Measurements from ENCODE around the gene HOXB4. TPM values are rescaled to one million over a fixed set of nuclear protein-coding genes. Genes with fewer than 3 reads are reported as not detected.

The HOXB4 gene
- polyA plus RNA-seq, 1 donor: 1.0 TPM

- DNase-seq: no peak
These were observed 19.9 kb downstream of the HOXB4 start for GRCh38 chr17:48558057-48558830.

DNA sequence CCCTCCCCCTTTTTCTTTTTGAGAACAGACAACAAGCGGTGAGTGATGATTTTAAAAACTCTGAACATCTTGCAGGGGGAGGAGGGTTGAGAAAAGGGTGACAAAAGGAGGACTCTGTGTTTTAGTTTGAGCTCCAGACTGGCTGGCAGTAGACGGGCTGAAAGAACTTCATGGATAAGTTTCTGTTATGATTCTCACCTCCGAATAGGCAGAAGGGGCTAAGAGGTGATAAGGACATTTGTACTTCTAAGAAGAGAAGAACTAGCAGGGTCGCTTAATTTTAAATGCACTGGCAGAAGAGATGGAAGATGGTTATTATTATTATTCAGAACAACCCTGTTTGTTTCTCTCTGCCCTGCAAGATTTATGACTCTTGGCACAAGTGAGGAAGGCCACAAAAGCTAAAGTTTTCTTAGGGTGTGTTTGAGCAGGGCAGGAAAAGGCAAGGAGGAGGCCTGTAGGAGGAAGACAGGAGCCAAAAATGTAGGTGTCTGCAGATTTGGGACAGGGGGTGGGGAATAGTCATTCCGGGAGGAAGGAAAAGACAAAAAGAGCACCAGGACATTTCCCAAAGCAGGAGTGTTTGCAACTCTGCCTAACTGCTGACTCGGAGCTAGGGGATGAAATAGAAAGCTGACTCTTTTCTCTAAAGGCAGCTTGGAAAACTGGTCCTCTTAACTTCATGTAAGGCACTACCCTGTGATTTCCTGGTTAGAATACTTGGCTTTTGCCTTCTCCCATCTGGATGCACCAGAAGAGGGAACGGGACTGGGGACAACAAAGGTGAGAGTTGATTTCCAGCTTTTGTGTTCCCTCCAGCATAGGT lies 21.4 kb downstream of the HOXB4 start:
- no peak for DNase-seq

GRCh38 chr17:48556229-48556575 lies 21.9 kb downstream of the HOXB4 start:
- DNase-seq: no peak

DNA sequence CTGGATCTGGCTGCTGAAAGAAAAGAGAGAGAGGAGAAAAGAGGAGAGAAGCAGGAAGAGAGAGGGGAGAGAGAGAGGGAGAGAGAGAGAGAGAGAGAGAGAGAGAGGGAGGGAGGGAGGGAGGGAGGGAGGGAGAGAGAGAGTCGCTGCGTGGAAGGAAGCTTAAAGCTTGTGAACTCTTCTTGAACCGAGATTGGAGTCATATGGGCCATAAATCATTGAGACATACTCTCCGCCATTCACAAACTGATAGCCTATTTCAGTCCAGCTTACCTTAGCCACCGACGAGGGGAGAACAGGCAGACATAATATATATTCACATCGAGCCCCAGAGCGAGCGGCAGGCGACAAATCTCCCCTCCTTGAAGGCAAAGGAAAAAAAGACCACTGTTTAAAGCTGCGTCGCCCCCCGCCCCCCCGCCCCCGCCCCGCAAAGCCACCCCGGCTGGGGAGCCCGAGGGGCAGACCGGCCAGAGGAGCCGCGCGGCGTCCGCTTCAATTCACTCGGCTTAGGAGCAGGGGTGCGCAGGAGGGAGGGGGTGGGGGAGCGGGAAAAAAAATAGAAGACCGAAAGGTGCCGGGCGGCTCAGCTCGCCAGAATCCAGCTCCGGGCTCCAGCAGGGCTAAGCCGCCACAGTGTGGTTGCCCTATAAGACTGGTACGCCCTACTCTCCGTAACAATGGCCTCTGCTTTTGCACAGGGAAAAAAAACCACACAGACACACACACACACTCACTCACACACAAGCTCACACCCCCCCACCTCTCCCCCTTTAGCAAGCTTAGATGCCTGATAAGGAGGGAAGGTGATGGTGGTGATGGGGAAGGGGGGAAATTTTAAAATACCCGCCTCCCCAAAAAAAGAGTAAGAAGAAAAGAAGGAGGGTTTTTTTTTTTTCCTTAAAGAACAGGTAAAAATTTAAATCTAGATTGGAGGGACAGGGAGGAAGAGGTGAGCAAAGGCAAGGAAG lies 22.6 kb downstream of the HOXB4 start:
- DNase-seq: no peak

DNA sequence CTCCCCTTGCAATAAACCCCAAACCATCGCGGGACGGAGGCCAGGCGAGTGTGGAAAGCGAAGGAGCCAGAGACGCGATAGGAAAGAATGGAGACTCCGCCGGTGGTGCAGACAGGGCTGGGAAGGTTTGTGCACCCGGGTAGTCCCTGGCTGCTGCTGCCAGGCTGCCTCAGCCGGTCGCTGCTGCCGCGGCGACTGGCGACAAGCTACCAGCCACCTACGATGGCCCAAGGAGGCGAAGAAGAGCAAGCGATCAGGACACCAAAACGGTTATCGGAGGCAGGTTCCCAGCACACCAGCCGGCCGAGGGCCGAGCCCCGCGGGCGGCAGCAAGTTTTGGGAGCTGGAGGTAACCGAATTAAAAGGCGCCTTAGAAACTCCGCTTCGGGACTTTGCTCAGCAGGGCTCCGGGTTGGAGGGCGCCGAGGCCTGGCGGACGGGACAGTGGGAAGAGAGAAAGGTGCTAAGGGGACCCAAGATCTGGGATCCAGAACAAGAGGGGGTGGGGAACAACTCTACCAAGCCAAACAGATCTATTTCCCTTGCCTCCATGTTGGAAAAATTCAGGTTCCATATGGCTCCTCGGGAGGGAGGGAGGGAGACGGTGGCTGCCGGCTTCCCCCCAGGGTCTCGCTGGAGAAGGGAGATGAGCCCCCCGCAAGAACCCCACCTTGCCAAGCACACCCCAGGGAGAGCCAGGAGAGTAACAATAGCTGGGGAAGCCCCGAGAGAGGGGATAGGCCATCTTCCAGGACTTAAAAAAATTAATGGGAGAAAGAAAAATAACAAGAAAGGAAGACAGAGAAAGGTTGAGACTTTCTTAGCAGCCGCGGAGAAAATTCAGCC lies 23.5 kb downstream of the HOXB4 start:
- no peak for DNase-seq

GRCh38 chr17:48553826-48554225 lies 24.3 kb downstream of the HOXB4 start:
- DNase-seq: no peak

DNA sequence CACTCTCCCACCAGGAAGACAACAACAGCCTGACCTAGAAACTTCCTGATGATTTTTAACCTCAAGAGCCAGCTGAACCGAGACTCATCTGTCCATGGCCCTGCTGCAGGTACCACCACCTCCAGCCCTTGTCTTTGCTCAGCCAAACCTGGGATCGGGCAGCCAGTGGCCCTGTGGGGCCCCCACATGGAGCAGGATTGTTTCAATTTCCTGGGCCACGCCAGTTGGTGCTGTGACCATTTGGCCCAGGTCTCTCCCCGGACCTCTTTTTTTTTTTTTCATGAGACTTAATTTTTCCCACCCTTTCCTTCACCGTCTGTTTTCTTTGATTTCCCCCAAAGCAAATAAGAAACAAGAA lies 25.0 kb downstream of the HOXB4 start:
- DNase-seq: no peak

DNA sequence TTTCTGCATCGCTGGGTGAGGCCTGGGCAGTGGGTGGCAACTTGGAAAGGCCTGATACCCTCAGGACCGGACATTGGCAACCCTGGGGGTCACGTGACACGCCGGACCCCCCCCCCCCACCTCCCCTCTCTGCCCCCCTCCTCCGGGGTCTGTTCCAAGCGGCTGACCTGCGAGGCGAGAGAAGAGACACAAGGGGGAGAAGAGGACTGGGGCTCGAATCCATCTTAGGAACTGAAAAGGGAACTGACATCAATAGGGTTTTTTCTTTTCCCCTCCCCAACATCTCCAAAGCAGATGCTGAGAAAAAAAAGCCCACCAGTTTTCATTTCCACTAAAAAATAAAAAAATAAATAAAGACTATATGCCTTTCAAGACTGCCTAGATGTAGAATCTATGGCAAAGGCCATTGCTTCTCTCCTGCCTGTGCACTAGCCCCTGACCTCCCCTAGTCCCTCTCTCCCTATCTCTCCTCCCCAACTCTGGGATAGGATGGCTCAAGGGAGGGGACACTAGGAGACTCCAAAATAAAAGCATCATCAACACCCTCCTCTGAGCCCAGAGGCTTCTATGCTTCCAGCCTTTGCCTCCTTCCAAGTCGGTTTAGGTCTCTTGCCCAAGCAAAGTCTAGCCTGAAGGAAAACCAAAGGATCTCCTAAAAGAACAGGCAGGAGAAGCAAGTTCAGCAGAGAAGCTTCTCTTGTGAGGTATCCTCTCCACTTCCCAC lies 25.5 kb downstream of the HOXB4 start:
- no peak for DNase-seq

GRCh38 chr17:48551596-48552465 lies 26.3 kb downstream of the HOXB4 start:
- no peak for DNase-seq

DNA sequence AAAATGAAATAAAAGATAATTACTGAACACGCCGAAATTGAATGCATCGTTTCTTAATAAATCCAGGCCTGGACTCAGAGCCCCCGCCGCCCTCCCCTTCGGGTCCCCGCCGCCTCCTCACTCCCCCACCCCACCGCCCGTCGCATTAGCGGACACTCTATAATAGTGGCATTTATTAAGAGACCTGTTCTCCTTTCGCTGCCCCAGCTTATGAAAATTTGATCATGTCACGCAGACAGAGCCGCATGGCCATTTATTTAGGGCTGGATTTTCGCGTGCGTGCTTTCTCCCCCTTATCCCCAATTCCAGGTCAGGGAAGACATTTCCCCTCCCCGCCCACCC lies 27.0 kb downstream of the HOXB4 start:
- no peak for DNase-seq

GRCh38 chr17:48550502-48551213 lies 27.5 kb downstream of the HOXB4 start:
- DNase-seq: no peak

DNA sequence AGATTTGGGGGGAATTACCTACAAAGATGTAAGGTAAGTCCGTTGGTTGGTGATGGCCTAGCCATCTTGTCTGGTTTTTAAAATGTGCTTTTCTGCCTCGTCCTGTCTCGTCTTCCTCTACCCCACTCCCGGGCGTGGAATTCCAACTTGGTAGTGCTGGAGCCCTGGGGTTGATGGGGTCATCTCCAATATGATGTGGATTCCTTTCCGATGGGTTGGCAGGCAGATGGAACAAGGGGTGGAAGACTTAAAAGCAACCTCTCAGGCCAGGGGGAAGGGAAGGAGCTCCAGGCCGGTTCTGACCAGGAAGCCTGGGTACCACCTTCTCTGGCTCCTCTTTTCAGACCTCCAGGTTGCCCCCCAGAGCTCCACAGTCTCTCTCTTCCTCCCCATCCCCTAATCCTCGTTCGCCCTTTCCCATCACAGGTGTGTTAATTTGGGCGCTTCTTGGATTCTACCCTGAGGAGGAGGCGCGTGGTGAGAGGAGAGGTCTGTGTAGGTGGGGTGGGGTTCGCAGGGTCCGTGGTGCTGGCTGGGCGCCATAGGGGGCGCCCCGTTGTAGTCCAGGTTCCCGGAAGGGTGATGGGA lies 28.1 kb downstream of the HOXB4 start:
- DNase-seq: no peak

DNA sequence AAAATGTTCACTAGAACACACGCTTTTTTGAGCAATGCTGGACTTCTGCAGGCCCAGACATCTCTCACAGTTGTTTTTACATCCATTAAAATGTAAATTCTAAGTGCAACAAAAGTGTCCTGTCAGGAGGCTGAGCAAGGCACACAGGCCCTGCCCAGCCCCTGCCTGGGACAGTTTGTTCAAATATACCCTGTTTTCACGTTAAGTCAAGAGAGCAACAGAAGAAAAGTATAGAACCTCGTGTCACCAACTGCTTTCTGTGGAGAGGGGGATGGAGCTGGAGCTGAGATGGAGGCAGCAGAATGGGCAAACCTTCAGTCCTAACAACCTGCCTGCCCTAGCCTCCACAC lies 28.9 kb downstream of the HOXB4 start:
- DNase-seq: no peak

GRCh38 chr17:48548523-48549280 lies 29.4 kb downstream of the HOXB4 start:
- DNase-seq: no peak

DNA sequence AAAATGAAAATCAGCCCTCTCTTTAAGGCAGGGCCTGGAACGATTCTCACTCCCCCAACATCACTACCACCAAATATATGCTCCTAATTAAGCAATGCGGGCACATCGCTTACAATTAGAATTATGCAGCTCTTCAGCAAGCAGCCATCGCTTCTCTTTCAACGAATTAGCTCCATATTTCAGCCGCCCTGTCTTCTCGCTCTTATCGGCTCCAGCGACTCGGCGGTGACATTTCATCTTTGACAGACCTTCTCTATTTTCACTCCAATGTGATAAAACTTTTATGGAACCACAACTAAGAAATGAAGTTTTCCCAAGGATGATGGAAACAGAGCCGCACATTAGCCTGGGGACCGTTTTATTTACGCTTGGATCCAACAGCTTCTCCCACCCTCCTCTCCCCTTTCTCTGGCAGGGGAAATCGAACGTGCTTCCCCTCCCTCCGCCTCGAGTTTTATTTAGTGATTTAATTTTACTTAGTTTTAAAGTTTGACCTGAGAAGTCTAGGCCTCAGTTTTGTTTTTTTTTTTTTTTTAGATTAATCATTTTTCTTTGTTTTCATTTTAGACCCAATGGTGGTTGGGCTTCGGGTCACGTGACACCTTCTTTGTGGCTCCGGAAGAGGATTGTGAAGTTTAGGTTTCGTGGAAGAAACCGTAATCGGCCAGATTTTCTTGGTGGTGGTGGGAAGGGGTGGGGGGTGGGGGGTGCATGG lies 30.2 kb downstream of the HOXB4 start:
- DNase-seq: no peak

GRCh38 chr17:48546924-48547807 lies 31.0 kb downstream of the HOXB4 start:
- DNase-seq: no peak

Data from hindlimb muscle (tissue), 1 donor.